Measurements from ENCODE around the gene CHPF2.

CHPF2 gene

GRCh38 chr7:151251689-151252560 lies 19.6 kb downstream of the CHPF2 start:
- peaks cover 7% of the 10 kb centered on the region for H3K4me1 ChIP-seq (ENCODE audit: control insufficient read depth, insufficient read depth, low read length)
- peak overlapping the region; percentile 79 for H3K4me3 ChIP-seq (ENCODE audit: low read depth, low read length)
- H3K27me3 ChIP-seq (ENCODE audit: control insufficient read depth, insufficient read depth, low read length) = peaks cover 80% of the 10 kb centered on the region
- H3K9me3 ChIP-seq (ENCODE audit: control insufficient read depth, insufficient read depth, low read length) = no peaks in the 10 kb centered on the region
- no peaks in the 10 kb centered on the region for H3K36me3 ChIP-seq (ENCODE audit: control insufficient read depth, insufficient read depth, low read length)
- no peak overlapping the region for H3K9ac ChIP-seq (ENCODE audit: low read depth, low read length)

- no peaks in the 10 kb centered on the region for H3K9me3 ChIP-seq (ENCODE audit: control insufficient read depth, insufficient read depth, low read length)
- peak overlapping the region; percentile 79 for H3K4me3 ChIP-seq (ENCODE audit: low read depth, low read length)
- H3K36me3 ChIP-seq (ENCODE audit: control insufficient read depth, insufficient read depth, low read length) = no peaks in the 10 kb centered on the region
- peaks cover 75% of the 10 kb centered on the region for H3K27me3 ChIP-seq (ENCODE audit: control insufficient read depth, insufficient read depth, low read length)
- no peak overlapping the region for H3K9ac ChIP-seq (ENCODE audit: low read depth, low read length)
- H3K4me1 ChIP-seq (ENCODE audit: control insufficient read depth, insufficient read depth, low read length) = peaks cover 7% of the 10 kb centered on the region
Measured at GRCh38 chr7:151252561-151252835, 20.2 kb downstream of the CHPF2 start.

GRCh38 chr7:151252961-151253711 lies 20.9 kb downstream of the CHPF2 start:
- Histone ChIP-seq H3K4me1 (ENCODE audit: control insufficient read depth, insufficient read depth, low read length) (peaks cover 5% of the 10 kb centered on the region), H3K9ac (ENCODE audit: low read depth, low read length) (no peak overlapping the region), H3K27me3 (ENCODE audit: control insufficient read depth, insufficient read depth, low read length) (peaks cover 71% of the 10 kb centered on the region), H3K9me3 (ENCODE audit: control insufficient read depth, insufficient read depth, low read length) (no peaks in the 10 kb centered on the region), H3K36me3 (ENCODE audit: control insufficient read depth, insufficient read depth, low read length) (no peaks in the 10 kb centered on the region), H3K4me3 (ENCODE audit: low read depth, low read length) (peak overlapping the region; percentile 79)

GRCh38 chr7:151254316-151254715 lies 22.0 kb downstream of the CHPF2 start:
- H3K36me3 ChIP-seq (ENCODE audit: control insufficient read depth, insufficient read depth, low read length) = no peaks in the 10 kb centered on the region
- H3K4me3 ChIP-seq (ENCODE audit: low read depth, low read length) = no peak overlapping the region
- no peaks in the 10 kb centered on the region for H3K9me3 ChIP-seq (ENCODE audit: control insufficient read depth, insufficient read depth, low read length)
- H3K9ac ChIP-seq (ENCODE audit: low read depth, low read length) = no peak overlapping the region
- H3K4me1 ChIP-seq (ENCODE audit: control insufficient read depth, insufficient read depth, low read length) = peaks cover 5% of the 10 kb centered on the region
- peaks cover 64% of the 10 kb centered on the region for H3K27me3 ChIP-seq (ENCODE audit: control insufficient read depth, insufficient read depth, low read length)

- peaks cover 59% of the 10 kb centered on the region for H3K27me3 ChIP-seq (ENCODE audit: control insufficient read depth, insufficient read depth, low read length)
- H3K4me1 ChIP-seq (ENCODE audit: control insufficient read depth, insufficient read depth, low read length) = peaks cover 5% of the 10 kb centered on the region
- no peaks in the 10 kb centered on the region for H3K9me3 ChIP-seq (ENCODE audit: control insufficient read depth, insufficient read depth, low read length)
- H3K9ac ChIP-seq (ENCODE audit: low read depth, low read length) = no peak overlapping the region
- no peak overlapping the region for H3K4me3 ChIP-seq (ENCODE audit: low read depth, low read length)
- H3K36me3 ChIP-seq (ENCODE audit: control insufficient read depth, insufficient read depth, low read length) = no peaks in the 10 kb centered on the region
Measured at GRCh38 chr7:151254851-151255250, 22.6 kb downstream of the CHPF2 start.

- Histone ChIP-seq H3K27me3 (ENCODE audit: control insufficient read depth, insufficient read depth, low read length) (peaks cover 53% of the 10 kb centered on the region), H3K4me3 (ENCODE audit: low read depth, low read length) (no peak overlapping the region), H3K4me1 (ENCODE audit: control insufficient read depth, insufficient read depth, low read length) (peaks cover 5% of the 10 kb centered on the region), H3K36me3 (ENCODE audit: control insufficient read depth, insufficient read depth, low read length) (no peaks in the 10 kb centered on the region), H3K9me3 (ENCODE audit: control insufficient read depth, insufficient read depth, low read length) (no peaks in the 10 kb centered on the region), H3K9ac (ENCODE audit: low read depth, low read length) (no peak overlapping the region)
Measured at GRCh38 chr7:151255390-151255789, 23.1 kb downstream of the CHPF2 start.

- H3K9ac ChIP-seq (ENCODE audit: low read depth, low read length) = no peak overlapping the region
- no peak overlapping the region for H3K4me3 ChIP-seq (ENCODE audit: low read depth, low read length)
- H3K4me1 ChIP-seq (ENCODE audit: control insufficient read depth, insufficient read depth, low read length) = peaks cover 5% of the 10 kb centered on the region
- H3K27me3 ChIP-seq (ENCODE audit: control insufficient read depth, insufficient read depth, low read length) = peaks cover 44% of the 10 kb centered on the region
- no peaks in the 10 kb centered on the region for H3K36me3 ChIP-seq (ENCODE audit: control insufficient read depth, insufficient read depth, low read length)
- no peaks in the 10 kb centered on the region for H3K9me3 ChIP-seq (ENCODE audit: control insufficient read depth, insufficient read depth, low read length)
Measured at GRCh38 chr7:151256410-151257045, 24.2 kb downstream of the CHPF2 start.

- Histone ChIP-seq H3K27me3 (ENCODE audit: control insufficient read depth, insufficient read depth, low read length) (peaks cover 35% of the 10 kb centered on the region), H3K4me1 (ENCODE audit: control insufficient read depth, insufficient read depth, low read length) (peaks cover 3% of the 10 kb centered on the region), H3K9ac (ENCODE audit: low read depth, low read length) (no peak overlapping the region), H3K9me3 (ENCODE audit: control insufficient read depth, insufficient read depth, low read length) (no peaks in the 10 kb centered on the region), H3K4me3 (ENCODE audit: low read depth, low read length) (no peak overlapping the region), H3K36me3 (ENCODE audit: control insufficient read depth, insufficient read depth, low read length) (no peaks in the 10 kb centered on the region)
Measured at GRCh38 chr7:151257990-151258389, 25.7 kb downstream of the CHPF2 start.

GRCh38 chr7:151260471-151260870 lies 28.2 kb downstream of the CHPF2 start:
- H3K9me3 ChIP-seq (ENCODE audit: control insufficient read depth, insufficient read depth, low read length) = no peaks in the 10 kb centered on the region
- peaks cover 12% of the 10 kb centered on the region for H3K27me3 ChIP-seq (ENCODE audit: control insufficient read depth, insufficient read depth, low read length)

GRCh38 chr7:151260883-151261282 lies 28.6 kb downstream of the CHPF2 start:
- no peaks in the 10 kb centered on the region for H3K9me3 ChIP-seq (ENCODE audit: control insufficient read depth, insufficient read depth, low read length)
- H3K9ac ChIP-seq (ENCODE audit: low read depth, low read length) = no peak overlapping the region
- H3K4me3 ChIP-seq (ENCODE audit: low read depth, low read length) = no peak overlapping the region
- H3K4me1 ChIP-seq (ENCODE audit: control insufficient read depth, insufficient read depth, low read length) = no peaks in the 10 kb centered on the region
- H3K36me3 ChIP-seq (ENCODE audit: control insufficient read depth, insufficient read depth, low read length) = no peaks in the 10 kb centered on the region
- H3K27me3 ChIP-seq (ENCODE audit: control insufficient read depth, insufficient read depth, low read length) = peaks cover 10% of the 10 kb centered on the region

More at GRCh38 chr7:151260471-151260870, 28.2 kb downstream of the CHPF2 start:
- H3K36me3 ChIP-seq (ENCODE audit: control insufficient read depth, insufficient read depth, low read length) = no peaks in the 10 kb centered on the region
- no peak overlapping the region for H3K4me3 ChIP-seq (ENCODE audit: low read depth, low read length)
- no peak overlapping the region for H3K9ac ChIP-seq (ENCODE audit: low read depth, low read length)
- H3K4me1 ChIP-seq (ENCODE audit: control insufficient read depth, insufficient read depth, low read length) = no peaks in the 10 kb centered on the region

GRCh38 chr7:151261529-151261928 lies 29.2 kb downstream of the CHPF2 start:
- H3K4me3 ChIP-seq (ENCODE audit: low read depth, low read length) = no peak overlapping the region
- no peaks in the 10 kb centered on the region for H3K9me3 ChIP-seq (ENCODE audit: control insufficient read depth, insufficient read depth, low read length)
- H3K27me3 ChIP-seq (ENCODE audit: control insufficient read depth, insufficient read depth, low read length) = peaks cover 9% of the 10 kb centered on the region
- H3K4me1 ChIP-seq (ENCODE audit: control insufficient read depth, insufficient read depth, low read length) = no peaks in the 10 kb centered on the region
- no peaks in the 10 kb centered on the region for H3K36me3 ChIP-seq (ENCODE audit: control insufficient read depth, insufficient read depth, low read length)
- H3K9ac ChIP-seq (ENCODE audit: low read depth, low read length) = no peak overlapping the region
